ENCODE data around the gene SLC35F1.

GRCh38 chr6:117907601-117908245 lies 659 bp downstream of the SLC35F1 start:
- no peak for TF ChIP-seq FOS (IDR thresholded peaks at IDR 0.05; ENCODE audit: borderline replicate concordance, insufficient read depth, low read length)
- TF ChIP-seq POLR2AphosphoS5 (IDR thresholded peaks at IDR 0.05; ENCODE audit: insufficient read depth, low read depth, low read length), result no peak

Data from endothelial cell of umbilical vein (primary cell).